H1 (cell line): ENCODE data around the gene GPR141. TPM values are rescaled to one million over a fixed set of nuclear protein-coding genes. Genes with fewer than 3 reads are reported as not detected.
"Not testable (repeated sequence)": the region's sequence is repeated elsewhere in the genome, so short reads cannot be mapped to it uniquely, and the experiment has no call there.

Experiments
- CTCF ChIA-PET: fragments of 300-600 bp; sonication (Branson Sonifier 250); formaldehyde crosslinking; loops from one replicate; lab custom pipeline; 2021; ENCODE audit not compliant: partially characterized antibody; lab: Charles Lee
- POLR2A ChIA-PET: fragments of 300-600 bp; sonication (Branson Sonifier 250); formaldehyde crosslinking; loops from one replicate; lab custom pipeline; 2021; ENCODE audit warnings: inconsistent platforms; ENCODE audit not compliant: partially characterized antibody; lab: Charles Lee
- DNase-seq, 2 experiments: peaks; one replicate each; pipeline versions ENCODE4 v3.0.0 to v3.0.0-alpha.2; 2010 to 2022; ENCODE audit warnings: low spot score in 2 of 2, low read depth in 1 of 2, mixed read lengths in 1 of 2
- FAIRE-seq: peaks from 2 replicates; lab custom pipeline; 2011; peaks lifted over from hg19 to GRCh38; lab: Jason Lieb, UNC
- H2AFZ ChIP-seq: 2 replicates; pipeline ENCODE4 v1.8.1; 2012; ENCODE audit warnings: low read length, inconsistent platforms
- H2AK5ac ChIP-seq: 2 replicates; pipeline ENCODE4 v1.6.1; 2013; ENCODE audit warnings: low read depth, low read length
- H2BK120ac ChIP-seq: replicated peaks from 2 replicates; pipeline ENCODE3; 2013; ENCODE audit warnings: low read depth, low read length, inconsistent platforms
- H2BK12ac ChIP-seq: 2 replicates; pipeline ENCODE4 v1.6.1; 2013; ENCODE audit warnings: low read depth, low read length
- H2BK15ac ChIP-seq: 2 replicates; pipeline ENCODE4 v1.6.1; 2013; ENCODE audit warnings: low read length
- H2BK20ac ChIP-seq: 2 replicates; pipeline ENCODE4 v1.6.1; 2013; ENCODE audit warnings: low read length
- H2BK5ac ChIP-seq: 2 replicates; pipeline ENCODE4 v1.6.1; 2013; ENCODE audit warnings: low read depth, low read length
- H3K14ac ChIP-seq: 2 replicates; pipeline ENCODE4 v1.6.1; 2013; ENCODE audit warnings: inconsistent platforms; ENCODE audit not compliant: insufficient read length
- H3K18ac ChIP-seq: 2 replicates; pipeline ENCODE4 v1.6.1; 2013; ENCODE audit warnings: low read length; ENCODE audit errors: extremely low read depth
- H3K23ac ChIP-seq: 2 replicates; pipeline ENCODE4 v1.6.1; 2013; ENCODE audit warnings: inconsistent platforms; ENCODE audit not compliant: insufficient read length
- H3K23me2 ChIP-seq: 2 replicates; pipeline ENCODE4 v1.6.1; 2013; ENCODE audit warnings: low read depth, low read length
- H3K27ac ChIP-seq: 2 replicates; pipeline ENCODE4 v1.6.1; 2011; ENCODE audit warnings: low read depth, low read length, inconsistent platforms
- H3K27me3 ChIP-seq, 4 experiments: replicated peaks in 1 of 4; 1 replicate in 1 of 4; 2 replicates in 3 of 4; pipeline versions ENCODE4 v1.6.1 to v1.8.1; 2011 to 2013; ENCODE audit warnings: low read length in 3 of 4, mild to moderate bottlenecking in 3 of 4, inconsistent platforms in 2 of 4, mixed read lengths in 2 of 4, moderate library complexity in 1 of 4; ENCODE audit not compliant: control insufficient read depth in 3 of 4, insufficient read depth in 3 of 4; ENCODE audit errors: extremely low read depth in 1 of 4
- H3K36me3 ChIP-seq, 4 experiments: 2 replicates each; pipeline versions ENCODE4 v1.6.1 to v1.8.1; 2011 to 2013; ENCODE audit warnings: mild to moderate bottlenecking in 4 of 4, low read length in 3 of 4, moderate library complexity in 2 of 4, control low read depth in 1 of 4, inconsistent platforms in 1 of 4; ENCODE audit not compliant: insufficient read depth in 4 of 4, control insufficient read depth in 2 of 4
- H3K4ac ChIP-seq: replicated peaks from 2 replicates; pipeline ENCODE3; 2013; ENCODE audit warnings: low read length, low read depth, mixed read lengths, inconsistent platforms; ENCODE audit not compliant: insufficient read length
- H3K4me1 ChIP-seq, 4 experiments: replicated peaks in 1 of 4; 1 replicate in 1 of 4; 2 replicates in 3 of 4; pipeline versions ENCODE4 v1.6.1 to v1.8.1; 2011 to 2013; ENCODE audit warnings: low read length in 3 of 4, inconsistent platforms in 2 of 4, mixed read lengths in 1 of 4; ENCODE audit not compliant: insufficient read depth in 4 of 4, control insufficient read depth in 3 of 4
- H3K4me2 ChIP-seq, 2 experiments: 2 replicates each; pipeline versions ENCODE4 v1.6.1 to v1.8.1; 2011 to 2013; ENCODE audit warnings: low read depth in 2 of 2, low read length in 2 of 2, control low read depth in 1 of 2, inconsistent platforms in 1 of 2, mild to moderate bottlenecking in 1 of 2; ENCODE audit not compliant: insufficient read depth in 1 of 2
- H3K4me3 ChIP-seq, 4 experiments: fragments of 200-600, 300-600 bp in 1 of 4; sonication (generic), shearing (Covaris generic), sonication (Bioruptor Twin) in 1 of 4; 2 replicates each; pipeline versions ENCODE4 v1.5.1 to v1.8.1; 2011 to 2016; ENCODE audit warnings: low read length in 4 of 4, low read depth in 3 of 4, control low read depth in 2 of 4, inconsistent platforms in 2 of 4, mild to moderate bottlenecking in 2 of 4, mixed read lengths in 1 of 4, moderate library complexity in 1 of 4; ENCODE audit not compliant: insufficient read depth in 2 of 4; ENCODE audit errors: extremely low read depth in 1 of 4
- H3K56ac ChIP-seq: replicated peaks from 2 replicates; pipeline ENCODE3; 2013; ENCODE audit warnings: low read depth, mild to moderate bottlenecking, mixed read lengths, low read length, inconsistent platforms; ENCODE audit not compliant: insufficient read length
- H3K79me1 ChIP-seq: 2 replicates; pipeline ENCODE4 v1.6.1; 2013; ENCODE audit warnings: low read depth, low read length, control low read depth
- H3K79me2 ChIP-seq, 2 experiments: 2 replicates each; pipeline versions ENCODE4 v1.6.1 to v1.8.1; 2012 to 2013; ENCODE audit warnings: low read length in 2 of 2, mild to moderate bottlenecking in 2 of 2, inconsistent platforms in 1 of 2; ENCODE audit not compliant: insufficient read depth in 2 of 2, control insufficient read depth in 1 of 2
- H3K9ac ChIP-seq, 4 experiments: replicated peaks in 1 of 4; 1 replicate in 1 of 4; 2 replicates in 3 of 4; pipeline versions ENCODE4 v1.6.1 to v1.8.1; 2011 to 2013; ENCODE audit warnings: low read depth in 3 of 4, low read length in 3 of 4, control low read depth in 2 of 4, mild to moderate bottlenecking in 2 of 4, moderate library complexity in 2 of 4, inconsistent platforms in 1 of 4; ENCODE audit errors: extremely low read depth in 1 of 4
- H3K9me3 ChIP-seq, 2 experiments: 2 replicates each; pipeline versions ENCODE4 v1.6.1 to v1.8.1; 2012 to 2013; ENCODE audit warnings: mild to moderate bottlenecking in 2 of 2, moderate library complexity in 2 of 2, control low read depth in 1 of 2, inconsistent platforms in 1 of 2, low read depth in 1 of 2, low read length in 1 of 2, mixed read lengths in 1 of 2; ENCODE audit not compliant: insufficient read depth in 2 of 2
- H4K20me1 ChIP-seq, 2 experiments: replicated peaks in 1 of 2; 2 replicates each; pipeline versions ENCODE3 to v1.8.1; 2011 to 2013; ENCODE audit warnings: inconsistent platforms in 2 of 2, low read length in 2 of 2, mild to moderate bottlenecking in 1 of 2; ENCODE audit not compliant: insufficient read depth in 2 of 2, control insufficient read depth in 1 of 2
- H4K5ac ChIP-seq: 2 replicates; pipeline ENCODE4 v1.6.1; 2013; ENCODE audit warnings: low read length, low read depth, mixed read lengths, inconsistent platforms; ENCODE audit not compliant: insufficient read length
- H4K8ac ChIP-seq: 2 replicates; pipeline ENCODE4 v1.8.0; 2013; ENCODE audit warnings: mild to moderate bottlenecking, moderate library complexity, low read length, inconsistent platforms; ENCODE audit not compliant: insufficient read depth; ENCODE audit errors: extremely low read depth
- H4K91ac ChIP-seq: replicated peaks from 2 replicates; pipeline ENCODE3; 2013; ENCODE audit warnings: low read length, mixed read lengths, inconsistent platforms; ENCODE audit not compliant: insufficient read length
- WGBS, 2 experiments: shearing (Covaris generic) in 1 of 2; methylation state at CpG; one replicate each; pipeline versions ENCODE4 v1.1.6 to v1.1.7; 2013 to 2015; ENCODE audit warnings: low lambda C conversion rate in 2 of 2, mixed read lengths in 2 of 2, inconsistent platforms in 1 of 2, low coverage in 1 of 2, missing lambda C conversion rate in 1 of 2; ENCODE audit not compliant: insufficient replicate concordance in 2 of 2, insufficient coverage in 1 of 2, insufficient read length in 1 of 2; ENCODE audit errors: extremely low coverage in 1 of 2, missing lambda C conversion rate in 1 of 2; 5-methylcytosine and 5-hydroxymethylcytosine counted together
- polyA plus RNA-seq, 7 experiments: library from polyadenylated mRNA; depleted of rRNA in 3 of 7; stranded (reverse) in 5 of 7; unstranded in 2 of 7; fragments of >200 nt in 5 of 7; fragments of 200-250 nt in 2 of 7; gene quantifications; 1 replicate in 5 of 7; 2 replicates in 1 of 7; 4 replicates in 1 of 7; pipeline versions ENCODE4 v1.2.1 to v1.2.3, GENCODE V29; 2011 to 2013; ENCODE audit warnings: missing spikeins in 2 of 7, mixed read lengths in 2 of 7
- total RNA-seq: library from RNA; stranded (reverse); fragmentation: NEBNext Ultra II Directional; extraction: Animal tissue kit (Norgen Biotek cat#: 25700); gene quantifications from 2 replicates; pipeline ENCODE4 v1.2.1, GENCODE V29; 2021

Gene GPR141
- total and polyA plus RNA-seq, 2 of the 8 experiments (the other 6 are each of a cell fraction or from before 2014, with no cell fraction given): 0.45 to 1.0 TPM

DNA sequence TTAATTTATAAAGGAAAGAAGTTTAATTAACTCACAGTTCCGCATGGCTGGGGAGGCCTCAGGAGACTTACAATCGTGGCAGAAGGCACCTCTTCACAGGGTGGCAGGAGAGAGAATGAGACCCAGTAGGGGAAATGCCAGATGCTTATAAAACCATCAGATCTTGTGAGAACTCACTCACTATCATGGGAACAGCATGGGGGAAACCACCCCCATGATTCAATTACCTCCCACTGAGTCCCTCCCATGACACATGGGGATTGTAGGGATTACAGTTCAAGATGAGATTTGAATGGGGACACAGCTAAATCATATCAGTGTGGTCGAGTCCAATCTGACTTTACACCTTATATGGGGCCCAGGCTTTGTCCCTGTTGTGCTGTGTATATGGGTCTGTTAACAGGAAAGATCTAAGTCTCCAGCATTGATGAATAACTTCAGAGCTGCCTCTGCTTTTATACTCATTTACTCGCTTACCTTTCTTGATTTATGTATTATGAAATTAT lies 20.8 kb downstream of the GPR141 start:
- DNase-seq, H2BK120ac ChIP-seq, H3K23me2 ChIP-seq, H3K23ac ChIP-seq, H3K56ac ChIP-seq, H2BK12ac ChIP-seq, H4K8ac ChIP-seq, H3K18ac ChIP-seq, H3K79me2 ChIP-seq, H2AK5ac ChIP-seq, FAIRE-seq, H4K20me1 ChIP-seq, H2AFZ ChIP-seq, H3K14ac ChIP-seq, H3K4me3 ChIP-seq, H2BK5ac ChIP-seq, H3K9me3 ChIP-seq, H4K5ac ChIP-seq, H2BK15ac ChIP-seq, H3K4ac ChIP-seq, H3K4me2 ChIP-seq, H3K79me1 ChIP-seq, H4K91ac ChIP-seq, H3K36me3 ChIP-seq, H2BK20ac ChIP-seq, H3K27me3 ChIP-seq, H3K27ac ChIP-seq, H3K9ac ChIP-seq, POLR2A ChIA-PET: not testable (repeated sequence)
- WGBS, 2 experiments: 71% methylated on average over 4 of the region's 4 CpGs; no CpG with 5 or more reads in 1 of the 2 experiments
- H3K4me1 ChIP-seq: peaks cover 0 to 10% (median 7%) of the 10 kb centered on the region in 4 experiments; a peak in 4 of 7 replicates
- CTCF ChIA-PET: interaction anchor here (1.7 to 3.4 kb wide), 2 partner anchors 9 to 20 kb away, joined by 5 to 13 read pairs; no protein-coding TSS in a partner anchor
